ENCODE measurements around the gene MEAF6.

The MEAF6 gene

DNA sequence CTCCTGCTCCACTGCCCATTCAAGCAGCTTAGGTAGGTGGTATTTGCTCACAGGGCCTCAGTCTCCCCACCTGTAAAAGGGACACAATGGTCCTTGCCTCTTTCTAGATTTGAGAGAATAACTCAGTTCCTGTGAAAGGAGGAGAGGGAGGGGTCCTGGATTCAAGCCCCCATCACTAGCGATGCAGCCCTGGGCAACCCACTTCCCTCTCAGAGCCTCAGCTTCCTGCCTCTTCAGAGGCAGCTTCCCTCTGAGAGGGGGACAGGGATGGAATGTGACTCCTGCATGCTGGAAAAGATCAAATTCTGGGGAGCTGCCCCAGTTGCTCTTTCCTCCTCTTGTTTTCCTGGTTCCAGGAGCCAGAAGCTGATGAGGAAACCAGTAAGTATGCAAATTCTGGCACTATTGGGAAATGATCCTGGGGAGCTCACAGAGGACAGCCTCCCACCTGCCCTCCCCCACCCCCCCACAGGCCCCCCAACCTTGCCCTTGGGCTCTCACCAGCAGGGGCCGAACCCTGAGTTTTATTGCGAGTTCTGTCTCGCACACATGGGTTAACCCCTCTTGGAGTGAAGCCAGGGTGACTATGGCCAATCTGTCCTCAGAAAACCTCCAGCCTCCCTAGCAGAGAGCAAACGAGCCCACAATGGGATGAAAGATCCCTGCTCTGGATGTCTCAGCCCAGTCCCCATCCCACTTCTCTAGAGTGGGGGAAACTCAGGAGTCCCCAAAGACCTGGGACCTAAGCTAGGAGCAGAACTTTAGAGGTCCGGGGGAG lies 28.5 kb downstream of the MEAF6 start:
- no peak overlapping the region for H3K4me3 ChIP-seq (ENCODE audit: low read depth, low read length)

DNA sequence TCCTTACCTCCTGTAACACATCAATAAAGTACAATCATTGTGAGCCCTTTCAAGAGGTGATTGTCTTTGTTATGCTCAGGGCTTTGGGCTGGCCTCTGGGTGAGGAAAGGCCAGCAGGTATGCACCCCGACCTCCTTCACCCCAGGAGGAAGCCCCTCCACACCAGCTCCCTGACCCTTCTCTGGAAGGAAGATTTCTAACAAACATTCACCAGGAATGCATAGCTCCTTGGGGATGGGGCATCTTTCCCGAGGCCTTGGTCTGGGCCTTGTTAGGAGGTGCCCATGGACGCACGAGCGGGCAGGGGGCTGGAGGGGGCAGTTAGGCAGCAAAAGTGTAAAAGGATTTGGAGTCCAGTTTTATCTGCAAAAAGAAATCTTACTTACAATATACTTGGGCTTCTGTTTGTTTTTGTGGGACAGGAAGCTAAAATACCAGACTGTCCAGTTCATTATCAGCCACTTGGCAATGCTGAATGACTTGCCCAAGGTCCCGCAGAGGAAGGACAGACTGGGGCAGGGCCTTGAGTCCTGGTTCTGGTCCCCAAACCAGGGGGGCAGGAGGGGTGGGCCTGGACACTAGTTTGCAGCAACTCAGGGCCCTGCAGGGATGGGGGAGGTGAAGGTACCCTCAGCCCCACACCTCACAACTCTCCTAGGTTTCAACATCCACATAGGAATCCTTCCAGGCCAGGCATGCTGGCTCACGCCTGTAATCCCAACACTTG lies 30.1 kb downstream of the MEAF6 start:
- TF ChIP-seq, protein P1, sequence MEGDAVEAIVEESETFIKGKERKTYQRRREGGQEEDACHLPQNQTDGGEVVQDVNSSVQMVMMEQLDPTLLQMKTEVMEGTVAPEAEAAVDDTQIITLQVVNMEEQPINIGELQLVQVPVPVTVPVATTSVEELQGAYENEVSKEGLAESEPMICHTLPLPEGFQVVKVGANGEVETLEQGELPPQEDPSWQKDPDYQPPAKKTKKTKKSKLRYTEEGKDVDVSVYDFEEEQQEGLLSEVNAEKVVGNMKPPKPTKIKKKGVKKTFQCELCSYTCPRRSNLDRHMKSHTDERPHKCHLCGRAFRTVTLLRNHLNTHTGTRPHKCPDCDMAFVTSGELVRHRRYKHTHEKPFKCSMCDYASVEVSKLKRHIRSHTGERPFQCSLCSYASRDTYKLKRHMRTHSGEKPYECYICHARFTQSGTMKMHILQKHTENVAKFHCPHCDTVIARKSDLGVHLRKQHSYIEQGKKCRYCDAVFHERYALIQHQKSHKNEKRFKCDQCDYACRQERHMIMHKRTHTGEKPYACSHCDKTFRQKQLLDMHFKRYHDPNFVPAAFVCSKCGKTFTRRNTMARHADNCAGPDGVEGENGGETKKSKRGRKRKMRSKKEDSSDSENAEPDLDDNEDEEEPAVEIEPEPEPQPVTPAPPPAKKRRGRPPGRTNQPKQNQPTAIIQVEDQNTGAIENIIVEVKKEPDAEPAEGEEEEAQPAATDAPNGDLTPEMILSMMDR (IDR thresholded peaks at IDR 0.05; ENCODE audit: low read depth, low read length) = no peak
- H3K4me3 ChIP-seq (ENCODE audit: low read depth, low read length) = no peak overlapping the region

More for the DNA sequence above, 28.5 kb downstream of the MEAF6 start:
- TF ChIP-seq, protein P1 (IDR thresholded peaks at IDR 0.05; ENCODE audit: low read depth, low read length) = no peak

DNA sequence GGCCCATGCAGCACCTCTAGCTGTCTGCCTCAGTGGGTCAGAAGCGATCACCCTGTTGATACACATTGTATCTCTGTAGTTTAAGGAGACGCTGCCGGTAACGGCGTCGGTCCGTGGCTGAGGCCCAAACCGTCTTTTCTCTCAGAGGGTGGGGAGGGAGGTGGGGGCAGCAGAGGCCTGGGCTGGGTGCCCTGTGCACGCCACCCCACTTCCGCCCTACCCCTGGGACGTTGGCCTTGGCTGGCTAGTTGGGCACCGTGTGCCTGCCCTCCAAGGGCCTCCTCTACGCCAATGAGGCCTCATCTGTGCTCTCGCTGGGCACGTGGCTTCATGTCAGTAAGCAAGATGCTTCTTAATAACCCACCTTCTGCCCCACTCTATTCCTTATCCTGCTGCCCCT lies 30.8 kb downstream of the MEAF6 start:
- TF ChIP-seq, protein P1 (IDR thresholded peaks at IDR 0.05; ENCODE audit: low read depth, low read length) = no peak
- H3K4me3 ChIP-seq (ENCODE audit: low read depth, low read length) = no peak overlapping the region

DNA sequence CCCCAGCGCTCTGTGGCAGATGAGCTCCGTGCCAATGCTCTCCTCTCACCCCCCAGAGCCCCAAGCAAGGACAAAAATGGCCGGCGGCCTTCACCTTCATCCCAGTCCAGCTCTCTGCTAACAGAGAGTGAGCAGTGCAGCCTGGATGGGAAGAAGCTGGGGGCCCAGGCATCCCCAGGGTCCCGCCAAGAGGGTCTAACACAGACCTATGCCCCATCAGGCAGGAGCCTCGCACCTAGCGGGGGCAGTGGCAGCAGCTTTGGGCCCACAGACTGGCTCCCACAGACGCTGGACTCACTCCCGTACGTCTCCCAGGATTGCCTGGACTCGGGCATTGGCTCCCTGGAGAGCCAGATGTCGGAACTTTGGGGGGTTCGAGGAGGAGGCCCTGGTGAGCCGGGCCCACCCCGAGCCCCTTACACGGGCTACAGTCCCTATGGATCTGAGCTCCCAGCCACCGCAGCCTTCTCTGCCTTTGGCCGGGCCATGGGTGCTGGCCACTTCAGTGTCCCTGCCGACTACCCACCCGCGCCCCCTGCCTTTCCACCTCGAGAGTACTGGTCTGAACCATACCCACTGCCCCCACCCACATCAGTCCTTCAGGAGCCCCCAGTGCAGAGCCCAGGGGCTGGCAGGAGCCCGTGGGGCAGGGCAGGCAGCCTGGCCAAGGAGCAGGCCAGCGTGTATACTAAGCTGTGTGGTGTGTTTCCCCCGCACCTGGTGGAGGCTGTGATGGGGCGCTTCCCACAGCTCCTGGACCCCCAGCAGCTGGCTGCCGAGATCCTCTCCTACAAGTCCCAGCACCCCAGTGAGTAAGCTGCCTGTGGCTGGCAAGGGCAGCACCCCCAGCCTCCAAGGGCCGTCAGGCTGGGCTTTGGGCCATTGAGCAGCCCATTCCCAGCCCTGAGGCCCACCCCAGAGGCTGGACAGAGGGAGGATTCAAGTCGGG lies 31.5 kb downstream of the MEAF6 start:
- H3K4me3 ChIP-seq (ENCODE audit: low read depth, low read length) = no peak overlapping the region
- TF ChIP-seq, protein P1 (IDR thresholded peaks at IDR 0.05; ENCODE audit: low read depth, low read length) = no peak

DNA sequence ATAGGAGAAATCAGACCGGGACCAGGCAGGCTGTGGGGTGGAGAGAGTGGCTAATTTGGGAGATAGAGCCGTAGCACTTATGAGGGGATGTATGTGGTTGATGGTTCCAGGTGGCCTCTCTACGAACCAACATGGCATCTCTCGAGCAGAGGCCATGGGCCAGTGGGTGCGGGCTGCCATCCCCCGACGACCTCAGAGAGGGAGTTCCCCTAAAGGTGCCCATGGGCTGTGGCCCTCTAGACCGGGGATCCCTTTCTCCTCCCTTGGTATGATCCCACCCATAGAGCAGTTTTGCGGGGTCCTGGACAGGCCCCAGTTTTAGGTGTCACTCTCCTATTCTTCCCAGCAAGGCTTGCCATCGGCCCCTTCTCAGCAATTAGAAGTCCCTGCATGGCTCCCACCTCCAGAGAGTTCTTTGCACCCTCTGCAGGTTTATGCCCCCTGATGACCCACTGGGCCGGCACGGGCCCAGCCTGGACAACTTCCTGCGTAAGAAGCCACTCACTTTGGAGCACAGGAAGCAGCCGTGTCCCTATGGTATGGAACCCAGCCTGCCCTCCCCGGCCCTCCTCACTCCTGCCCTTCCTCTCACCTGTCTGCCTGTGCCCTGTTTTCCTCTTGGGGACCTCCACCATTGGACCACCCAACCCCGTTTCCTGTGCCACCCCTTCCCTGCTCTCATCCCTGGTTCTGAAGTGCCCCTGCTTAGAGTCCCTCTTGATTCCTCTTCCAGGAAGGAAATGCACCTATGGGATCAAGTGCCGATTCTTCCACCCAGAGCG lies 32.4 kb downstream of the MEAF6 start:
- H3K4me3 ChIP-seq (ENCODE audit: low read depth, low read length) = no peak overlapping the region
- TF ChIP-seq, protein P1 (IDR thresholded peaks at IDR 0.05; ENCODE audit: low read depth, low read length) = no peak

DNA sequence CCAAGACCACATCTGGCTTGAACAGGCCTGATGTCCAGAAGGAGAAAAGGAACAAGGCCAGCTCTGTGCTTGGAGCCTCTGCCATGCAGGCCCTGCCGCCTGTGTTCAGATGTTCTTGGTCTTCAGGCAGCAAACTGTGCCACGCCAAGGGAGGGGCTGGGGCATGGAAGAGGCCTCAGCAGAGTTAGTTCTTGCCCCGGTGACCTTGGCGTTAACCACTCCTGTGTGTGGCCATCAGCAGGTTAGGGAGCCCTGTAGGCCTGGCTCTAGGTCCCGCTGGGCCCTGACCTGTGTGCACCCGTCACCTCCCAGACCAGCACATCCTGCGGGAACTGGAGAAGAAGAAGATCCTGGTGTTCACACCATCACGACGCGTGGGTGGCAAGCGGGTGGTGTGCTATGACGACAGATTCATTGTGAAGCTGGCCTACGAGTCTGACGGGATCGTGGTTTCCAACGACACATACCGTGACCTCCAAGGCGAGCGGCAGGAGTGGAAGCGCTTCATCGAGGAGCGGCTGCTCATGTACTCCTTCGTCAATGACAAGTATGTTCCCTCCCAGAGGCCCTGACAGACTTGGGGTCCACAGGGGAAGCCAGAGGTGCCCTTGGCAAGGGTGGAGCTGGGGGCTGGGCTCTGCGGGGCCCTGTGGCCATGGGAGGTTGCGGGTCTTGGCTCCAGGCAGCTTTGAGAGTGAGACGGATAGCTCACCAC lies 33.1 kb downstream of the MEAF6 start:
- TF ChIP-seq, protein P1 (IDR thresholded peaks at IDR 0.05; ENCODE audit: low read depth, low read length) = no peak
- H3K4me3 ChIP-seq (ENCODE audit: low read depth, low read length) = no peak overlapping the region

All from WI38 (cell line).